RPMI8226 (cell line): ENCODE data around the gene CRTC1.
"Not testable (repeated sequence)": the region's sequence is repeated elsewhere in the genome, so short reads cannot be mapped to it uniquely, and the experiment has no call there.

ENCODE experiments used
- DNase-seq: peaks from one replicate; pipeline ENCODE4 v3.0.0-alpha.2; 2015

Gene CRTC1

GRCh38 chr19:18731562-18732008, 48.1 kb downstream of the CRTC1 start:
- DNase-seq, result no peak

- no peak for DNase-seq
Observed at GRCh38 chr19:18733196-18733647, 49.7 kb downstream of the CRTC1 start.

- not testable (repeated sequence) for DNase-seq
Observed at GRCh38 chr19:18733762-18734332, 50.4 kb downstream of the CRTC1 start.

- no peak for DNase-seq
Observed at GRCh38 chr19:18735324-18735723, 51.8 kb downstream of the CRTC1 start.

- no peak for DNase-seq
Observed at GRCh38 chr19:18735752-18736151, 52.3 kb downstream of the CRTC1 start.

- DNase-seq, result no peak
Observed at GRCh38 chr19:18736415-18737336, 53.2 kb downstream of the CRTC1 start.

GRCh38 chr19:18737337-18737953, 54.0 kb downstream of the CRTC1 start:
- no peak for DNase-seq

- DNase-seq, result no peak
Observed at GRCh38 chr19:18737954-18738351, 54.5 kb downstream of the CRTC1 start.

GRCh38 chr19:18738961-18739690, 55.6 kb downstream of the CRTC1 start:
- DNase-seq, result no peak

- no peak for DNase-seq
Observed at GRCh38 chr19:18741124-18742121, 57.9 kb downstream of the CRTC1 start.

GRCh38 chr19:18742324-18742723, 58.8 kb downstream of the CRTC1 start:
- DNase-seq, result no peak

- no peak for DNase-seq
Observed at GRCh38 chr19:18742838-18743783, 59.6 kb downstream of the CRTC1 start.

GRCh38 chr19:18743784-18744418, 60.4 kb downstream of the CRTC1 start:
- no peak for DNase-seq

GRCh38 chr19:18745012-18745735, 61.7 kb downstream of the CRTC1 start:
- no peak for DNase-seq

- DNase-seq, result no peak
Observed at GRCh38 chr19:18745931-18746330, 62.5 kb downstream of the CRTC1 start.

- no peak for DNase-seq
Observed at GRCh38 chr19:18746401-18747325, 63.2 kb downstream of the CRTC1 start.

- no peak for DNase-seq
Observed at GRCh38 chr19:18749362-18750231, 66.1 kb downstream of the CRTC1 start.
